GM10266 (cell line): Measurements from ENCODE around the gene FAM13C.

Experiments
- DNase-seq: peaks from one replicate; pipeline ENCODE4 v3.0.0; 2012; ENCODE audit errors: extremely low spot score
- CTCF ChIP-seq: IDR thresholded peaks from 2 replicates; pipeline ENCODE4 v1.5.1; 2012; ENCODE audit warnings: mild to moderate bottlenecking, low read depth; ENCODE audit not compliant: control insufficient read depth, insufficient read depth; ENCODE audit errors: missing control alignments

The FAM13C gene

GRCh38 chr10:59258890-59259289 is 103.5 kb downstream of the FAM13C start:
- no peak for DNase-seq
- no peak for TF ChIP-seq CTCF

GRCh38 chr10:59257224-59257623 is 105.1 kb downstream of the FAM13C start:
- no peak for TF ChIP-seq CTCF

DNA sequence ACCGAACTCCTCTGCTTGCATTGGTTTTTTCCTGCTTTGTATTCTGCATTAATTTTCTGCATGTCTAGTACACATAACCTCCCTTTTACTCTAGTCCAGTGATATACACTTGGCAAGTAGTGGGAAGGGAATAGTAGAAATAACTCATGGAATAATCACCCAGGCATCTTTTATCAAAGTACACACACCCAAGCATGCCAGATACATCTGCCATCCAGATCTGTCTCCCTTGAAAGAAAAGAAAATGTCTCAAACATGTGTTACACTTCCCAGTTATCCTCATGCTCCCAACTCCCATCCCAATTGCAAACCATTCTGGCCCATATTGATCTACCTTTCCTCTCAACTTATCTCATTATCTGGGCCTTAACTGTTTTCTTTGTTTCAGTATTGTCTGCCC is 106.9 kb downstream of the FAM13C start:
- no peak for TF ChIP-seq CTCF
- no peak for DNase-seq

More at GRCh38 chr10:59257224-59257623, 105.1 kb downstream of the FAM13C start:
- no peak for DNase-seq

GRCh38 chr10:59252491-59252890 is 109.9 kb downstream of the FAM13C start:
- TF ChIP-seq CTCF, result no peak
- DNase-seq, result no peak

- no peak for TF ChIP-seq CTCF
- no peak for DNase-seq
These were observed 116.7 kb downstream of the FAM13C start for GRCh38 chr10:59245686-59246085.

- no peak for TF ChIP-seq CTCF
These were observed 117.5 kb downstream of the FAM13C start for GRCh38 chr10:59244871-59245270.

DNA sequence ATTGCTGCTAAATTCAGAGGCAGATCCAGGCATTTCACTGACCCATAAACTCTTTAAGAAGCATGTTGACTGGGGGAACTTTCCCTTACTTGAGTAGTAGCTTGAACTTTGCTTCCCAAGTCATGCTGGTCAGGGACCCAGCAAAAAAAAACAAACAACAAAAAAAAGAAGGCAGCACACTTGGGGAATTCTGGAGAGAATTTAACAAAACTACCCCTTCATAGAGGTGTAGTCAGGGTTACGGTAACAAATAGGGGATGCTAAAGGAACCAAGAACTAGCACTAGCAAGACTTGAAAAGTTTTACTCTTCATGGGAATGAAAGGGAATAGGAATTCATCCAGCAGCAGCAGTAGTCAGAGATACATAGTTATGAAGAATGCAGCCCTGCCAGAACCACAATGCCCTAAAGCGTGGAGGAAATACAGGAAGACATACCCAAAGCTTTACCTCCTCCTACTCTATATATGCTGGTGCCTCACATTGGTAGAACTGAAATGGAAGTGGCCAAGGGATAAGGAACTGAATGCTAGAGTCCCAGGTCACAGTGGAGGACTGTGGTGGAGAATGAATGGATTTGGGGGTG is 118.6 kb downstream of the FAM13C start:
- TF ChIP-seq CTCF, result no peak
- no peak for DNase-seq

More at GRCh38 chr10:59244871-59245270, 117.5 kb downstream of the FAM13C start:
- DNase-seq, result no peak
